WTC11 (cell line): ENCODE data around the gene DNMT3A. TPM values are rescaled to one million over a fixed set of nuclear protein-coding genes. Genes with fewer than 3 reads are reported as not detected.

Experiments
- ATAC-seq: fragments of 200-7000 bp; cut with Tn5 transposase; 2 replicates; pipeline ENCODE4 v1.10.0; 2021; ENCODE audit warnings: mild to moderate bottlenecking, moderate library complexity
- CTCF ChIA-PET: fragments of 300-600 bp; sonication (Branson Sonifier 250); formaldehyde crosslinking; loops from one replicate; lab custom pipeline; 2021; ENCODE audit warnings: antibody characterized with exemption; lab: Charles Lee
- POLR2A ChIA-PET: fragments of 350-600 bp; sonication (Branson Sonifier 250); formaldehyde crosslinking; loops from one replicate; lab custom pipeline; 2021; ENCODE audit warnings: antibody characterized with exemption; lab: Charles Lee
- DNase-seq: peaks from one replicate; pipeline ENCODE4 v3.0.0; 2021; ENCODE audit warnings: low spot score
- H3K27ac Mint-ChIP-seq: 2 replicates; pipeline ENCODE4 v1.8.0; 2021; ENCODE audit warnings: mixed read lengths
- H3K27me3 Mint-ChIP-seq: 2 replicates; pipeline ENCODE4 v1.8.0; 2021; ENCODE audit warnings: low read depth, mild to moderate bottlenecking, moderate library complexity, mixed read lengths
- H3K36me3 Mint-ChIP-seq: 2 replicates; pipeline ENCODE4 v1.8.0; 2021; ENCODE audit warnings: mixed read lengths
- H3K4me1 Mint-ChIP-seq: 2 replicates; pipeline ENCODE4 v1.8.0; 2022; ENCODE audit warnings: mixed read lengths
- H3K4me3 Mint-ChIP-seq: 2 replicates; pipeline ENCODE4 v1.8.0; 2021; ENCODE audit warnings: mild to moderate bottlenecking, moderate library complexity, mixed read lengths
- H3K9me3 Mint-ChIP-seq: 2 replicates; pipeline ENCODE4 v1.8.0; 2021; ENCODE audit warnings: mixed read lengths
- ATF1 ChIP-seq: sonication (generic); formaldehyde crosslinking; IDR thresholded peaks from 2 replicates; pipeline ENCODE4 v1.8.1; 2023; ENCODE audit warnings: mild to moderate bottlenecking, moderate library complexity, missing genetic modification reagents
- CDX4 ChIP-seq: fragments of 250-450 bp; sonication (Bioruptor Pico); IDR thresholded peaks from 2 replicates; pipeline ENCODE4 v1.9.0; 2021; ENCODE audit warnings: moderate library complexity, mild to moderate bottlenecking, inconsistent platforms, borderline replicate concordance
- CREM ChIP-seq: sonication (generic); formaldehyde crosslinking; IDR thresholded peaks from 2 replicates; pipeline ENCODE4 v1.8.1; 2022; ENCODE audit warnings: mild to moderate bottlenecking, missing genetic modification reagents, moderate library complexity
- CTCF ChIP-seq: fragments of 200-600 bp; IDR thresholded peaks from 2 replicates; pipeline ENCODE4 v1.8.0; 2022; ENCODE audit warnings: antibody characterized with exemption
- ELF4 ChIP-seq: sonication (generic); formaldehyde crosslinking; IDR thresholded peaks from 2 replicates; pipeline ENCODE4 v1.8.1; 2022; ENCODE audit warnings: low read depth, mild to moderate bottlenecking, moderate library complexity, missing genetic modification reagents
- FOXJ3 ChIP-seq: sonication (generic); formaldehyde crosslinking; IDR thresholded peaks from 2 replicates; pipeline ENCODE4 v1.9.0; 2021; ENCODE audit warnings: missing genetic modification reagents, mild to moderate bottlenecking, borderline replicate concordance
- IRF1 ChIP-seq: sonication (generic); formaldehyde crosslinking; IDR thresholded peaks from 2 replicates; pipeline ENCODE4 v1.8.0; 2023; ENCODE audit warnings: missing genetic modification reagents
- IRF2 ChIP-seq: sonication (generic); formaldehyde crosslinking; IDR thresholded peaks from 2 replicates; pipeline ENCODE4 v1.8.0; 2022; ENCODE audit warnings: low read depth, missing genetic modification reagents, borderline replicate concordance
- KAT7 ChIP-seq: sonication (generic); formaldehyde crosslinking; IDR thresholded peaks from 2 replicates; pipeline ENCODE4 v1.8.1; 2023; ENCODE audit warnings: missing genetic modification reagents, mild to moderate bottlenecking, borderline replicate concordance
- NFE2L1 ChIP-seq: sonication (generic); formaldehyde crosslinking; IDR thresholded peaks from 2 replicates; pipeline ENCODE4 v1.8.1; 2023; ENCODE audit warnings: missing genetic modification reagents
- PRDM15 ChIP-seq: sonication (generic); formaldehyde crosslinking; IDR thresholded peaks from 2 replicates; pipeline ENCODE4 v1.8.0; 2022; ENCODE audit warnings: missing genetic modification reagents
- SMAD4 ChIP-seq: sonication (generic); formaldehyde crosslinking; IDR thresholded peaks from 2 replicates; pipeline ENCODE4 v1.8.0; 2022; ENCODE audit warnings: mild to moderate bottlenecking, missing genetic modification reagents
- TEAD1 ChIP-seq: sonication (generic); formaldehyde crosslinking; IDR thresholded peaks from 2 replicates; pipeline ENCODE4 v1.8.0; 2022; ENCODE audit warnings: mild to moderate bottlenecking, missing genetic modification reagents
- TEAD4 ChIP-seq: sonication (generic); formaldehyde crosslinking; IDR thresholded peaks from 2 replicates; pipeline ENCODE4 v1.8.0; 2022; ENCODE audit warnings: mild to moderate bottlenecking, missing genetic modification reagents
- ZNF219 ChIP-seq: sonication (generic); formaldehyde crosslinking; IDR thresholded peaks from 2 replicates; pipeline ENCODE4 v1.8.0; 2023; ENCODE audit warnings: missing genetic modification reagents, mild to moderate bottlenecking, borderline replicate concordance
- ZNF263 ChIP-seq: sonication (generic); formaldehyde crosslinking; IDR thresholded peaks from 2 replicates; pipeline ENCODE4 v1.8.1; 2022; ENCODE audit warnings: low read depth, mild to moderate bottlenecking, moderate library complexity, missing genetic modification reagents
- ZNF512 ChIP-seq: sonication (generic); formaldehyde crosslinking; IDR thresholded peaks from 2 replicates; pipeline ENCODE4 v1.8.1; 2022; ENCODE audit warnings: missing genetic modification reagents, borderline replicate concordance
- ZNF671 ChIP-seq: fragments of 250-450 bp; sonication (Bioruptor Pico); IDR thresholded peaks from 2 replicates; pipeline ENCODE4 v1.8.0; 2021; ENCODE audit warnings: mild to moderate bottlenecking
- total RNA-seq: library from RNA; stranded (reverse); gene quantifications from 3 replicates; pipeline ENCODE4 v1.2.3, GENCODE V29; 2021
- TF ChIP-seq, protein P1 (sequence below): sonication (generic); formaldehyde crosslinking; IDR thresholded peaks from 2 replicates; pipeline ENCODE4 v1.8.0; 2022; ENCODE audit warnings: mild to moderate bottlenecking, missing genetic modification reagents
- TF ChIP-seq, protein P2 (sequence below): sonication (generic); formaldehyde crosslinking; IDR thresholded peaks from 2 replicates; pipeline ENCODE4 v1.8.1; 2022; ENCODE audit warnings: mild to moderate bottlenecking, missing genetic modification reagents, moderate library complexity, borderline replicate concordance

Gene DNMT3A
- total RNA-seq, 1 experiment from 2014 or later: 154 TPM

- peaks cover 5% of the 10 kb centered on the region; the same call in 1 of the 2 replicates for H3K36me3 Mint-ChIP-seq
- peak overlapping the region; percentile 60; the same call in 1 of the 2 replicates for H3K27ac Mint-ChIP-seq
- TF ChIP-seq, protein P1, sequence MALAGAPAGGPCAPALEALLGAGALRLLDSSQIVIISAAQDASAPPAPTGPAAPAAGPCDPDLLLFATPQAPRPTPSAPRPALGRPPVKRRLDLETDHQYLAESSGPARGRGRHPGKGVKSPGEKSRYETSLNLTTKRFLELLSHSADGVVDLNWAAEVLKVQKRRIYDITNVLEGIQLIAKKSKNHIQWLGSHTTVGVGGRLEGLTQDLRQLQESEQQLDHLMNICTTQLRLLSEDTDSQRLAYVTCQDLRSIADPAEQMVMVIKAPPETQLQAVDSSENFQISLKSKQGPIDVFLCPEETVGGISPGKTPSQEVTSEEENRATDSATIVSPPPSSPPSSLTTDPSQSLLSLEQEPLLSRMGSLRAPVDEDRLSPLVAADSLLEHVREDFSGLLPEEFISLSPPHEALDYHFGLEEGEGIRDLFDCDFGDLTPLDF (CRISPR knock-in tag): no peak
- TF ChIP-seq ZNF263 (peak; percentile 65; the same call in 1 of the 2 replicates), SMAD4 (CRISPR knock-in tag) (no peak), CREM (CRISPR knock-in tag) (no peak)
- TF ChIP-seq, all 79 proteins: peak for 1
- POLR2A ChIA-PET: no interaction called here
- peaks cover 30% of the 10 kb centered on the region for H3K4me1 Mint-ChIP-seq
- H3K27me3 Mint-ChIP-seq: peaks cover 32% of the 10 kb centered on the region
- CTCF ChIA-PET: interaction anchor here (0.9 to 4.7 kb wide), 2 partner anchors 10 to 63 kb away, joined by 3 to 54 read pairs; no protein-coding TSS in a partner anchor
- DNase-seq (no peak), ATAC-seq (no peak)
- no peak overlapping the region for H3K4me3 Mint-ChIP-seq
- no peaks in the 10 kb centered on the region for H3K9me3 Mint-ChIP-seq
Observed at GRCh38 chr2:25372405-25373268, 30.9 kb upstream of the DNMT3A start.

- H3K9me3 Mint-ChIP-seq: no peaks in the 10 kb centered on the region
- H3K27ac Mint-ChIP-seq: no peak overlapping the region
- peaks cover 2% of the 10 kb centered on the region; the same call in 1 of the 2 replicates for H3K36me3 Mint-ChIP-seq
- H3K4me3 Mint-ChIP-seq: no peak overlapping the region
- peaks cover 22% of the 10 kb centered on the region for H3K4me1 Mint-ChIP-seq
- CTCF ChIA-PET: interaction anchor here (0.9 to 4.7 kb wide), 2 partner anchors 9 to 62 kb away, joined by 3 to 54 read pairs; no protein-coding TSS in a partner anchor
- DNase-seq (peak; percentile 2), ATAC-seq (no peak)
- H3K27me3 Mint-ChIP-seq: peaks cover 34% of the 10 kb centered on the region
- POLR2A ChIA-PET: interaction anchor here (0.6 to 1.0 kb wide), 2 partner anchors 10 to 305 kb away, joined by 3 read pairs; no protein-coding TSS in a partner anchor
- TF ChIP-seq IRF2 (CRISPR knock-in tag) (no peak), ZNF263 (no peak), KAT7 (no peak), PRDM15 (CRISPR knock-in tag) (no peak), TEAD1 (no peak), ZNF512 (CRISPR knock-in tag) (no peak), ELF4 (CRISPR knock-in tag) (no peak), TEAD4 (CRISPR knock-in tag) (no peak), FOXJ3 (CRISPR knock-in tag) (no peak), NFE2L1 (CRISPR knock-in tag) (no peak), ATF1 (CRISPR knock-in tag) (no peak), CDX4 (no peak), CTCF (no peak), ZNF671 (no peak), ZNF219 (CRISPR knock-in tag) (no peak), IRF1 (no peak)
- TF ChIP-seq, protein P2, sequence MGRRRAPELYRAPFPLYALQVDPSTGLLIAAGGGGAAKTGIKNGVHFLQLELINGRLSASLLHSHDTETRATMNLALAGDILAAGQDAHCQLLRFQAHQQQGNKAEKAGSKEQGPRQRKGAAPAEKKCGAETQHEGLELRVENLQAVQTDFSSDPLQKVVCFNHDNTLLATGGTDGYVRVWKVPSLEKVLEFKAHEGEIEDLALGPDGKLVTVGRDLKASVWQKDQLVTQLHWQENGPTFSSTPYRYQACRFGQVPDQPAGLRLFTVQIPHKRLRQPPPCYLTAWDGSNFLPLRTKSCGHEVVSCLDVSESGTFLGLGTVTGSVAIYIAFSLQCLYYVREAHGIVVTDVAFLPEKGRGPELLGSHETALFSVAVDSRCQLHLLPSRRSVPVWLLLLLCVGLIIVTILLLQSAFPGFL (CRISPR knock-in tag): no peak
Observed at GRCh38 chr2:25371253-25372241, 29.8 kb upstream of the DNMT3A start.
